OCI-LY7 (cell line): Measurements from ENCODE around the gene HIVEP3. TPM values are rescaled to one million over a fixed set of nuclear protein-coding genes. Genes with fewer than 3 reads are reported as not detected.

Experiments used
- BruUV-seq: library from RNA; stranded (reverse); fragments of 400-500 nt; replicated peaks from 2 replicates; lab custom pipeline; 2021; lab: Mats Ljungman, UMichigan
- CTCF ChIA-PET: fragments of 300-600 bp; sonication (Branson Sonifier 250); formaldehyde crosslinking; loops from one replicate; lab custom pipeline; 2022; ENCODE audit warnings: antibody characterized with exemption; ENCODE audit not compliant: unreplicated experiment; lab: Charles Lee
- POLR2A ChIA-PET: fragments of 300-600 bp; sonication (Branson Sonifier 250); formaldehyde crosslinking; loops from one replicate; lab custom pipeline; 2022; ENCODE audit warnings: antibody characterized with exemption; lab: Charles Lee
- DNase-seq: peaks from one replicate; pipeline ENCODE4 v3.0.0-alpha.2; 2015; ENCODE audit warnings: low spot score
- H2AFZ ChIP-seq: fragments of 200-600 bp; sonication (generic), shearing (Covaris generic); 2 replicates; pipeline ENCODE4 v1.6.1; 2014; ENCODE audit warnings: mild to moderate bottlenecking, antibody characterized with exemption, low read length, moderate library complexity
- H3K27ac ChIP-seq: fragments of 200-600 bp; sonication (generic); 2 replicates; pipeline ENCODE4 v1.5.1; 2014; ENCODE audit warnings: mixed run types, low read depth, mild to moderate bottlenecking, moderate library complexity, low read length, inconsistent platforms; ENCODE audit not compliant: poor library complexity, severe bottlenecking
- H3K36me3 ChIP-seq: fragments of 200-600 bp; sonication (generic); 2 replicates; pipeline ENCODE4 v1.6.1; 2014; ENCODE audit warnings: mild to moderate bottlenecking, antibody characterized with exemption, low read length, moderate library complexity, mixed read lengths; ENCODE audit not compliant: insufficient read depth
- H3K4me1 ChIP-seq: fragments of 200-600 bp; sonication (generic); 2 replicates; pipeline ENCODE4 v1.5.1; 2014; ENCODE audit warnings: mild to moderate bottlenecking, low read length; ENCODE audit not compliant: insufficient read depth, poor library complexity, severe bottlenecking
- H3K4me2 ChIP-seq: fragments of 200-600 bp; sonication (generic); 2 replicates; pipeline ENCODE4 v1.6.1; 2014; ENCODE audit warnings: mild to moderate bottlenecking, low read length
- H3K4me3 ChIP-seq: fragments of 200-600 bp; sonication (generic); 2 replicates; pipeline ENCODE4 v1.5.1; 2014; ENCODE audit warnings: mild to moderate bottlenecking, low read depth, low read length; ENCODE audit not compliant: poor library complexity, severe bottlenecking
- H3K79me2 ChIP-seq: fragments of 200-600 bp; sonication (generic); 2 replicates; pipeline ENCODE4 v1.6.1; 2016; ENCODE audit warnings: low read depth, mild to moderate bottlenecking, low read length, moderate library complexity, mixed read lengths; ENCODE audit not compliant: insufficient read depth
- H3K9me2 ChIP-seq: fragments of 200-600 bp; sonication (generic); 2 replicates; pipeline ENCODE4 v1.6.1; 2016; ENCODE audit warnings: mild to moderate bottlenecking, low read length, mixed read lengths; ENCODE audit not compliant: insufficient read depth
- H3K9me3 ChIP-seq: fragments of 200-600 bp; sonication (generic); 2 replicates; pipeline ENCODE4 v1.6.1; 2014; ENCODE audit warnings: mild to moderate bottlenecking, mixed run types, low read length, mixed read lengths
- H4K20me1 ChIP-seq: fragments of 200-600 bp; sonication (generic); 2 replicates; pipeline ENCODE4 v1.6.1; 2014; ENCODE audit warnings: mild to moderate bottlenecking, antibody characterized with exemption, low read length, moderate library complexity, mixed read lengths; ENCODE audit not compliant: insufficient read depth
- EZH2phosphoT487 ChIP-seq: fragments of 200-600 bp; sonication (generic); IDR thresholded peaks from 2 replicates; pipeline ENCODE4 v1.6.1; 2018; ENCODE audit warnings: low read depth, borderline replicate concordance, mild to moderate bottlenecking, mixed run types, antibody characterized with exemption, low read length, moderate library complexity, mixed read lengths
- intact Hi-C: fragments of 100-400 bp; cut with micrococcal nuclease; formaldehyde crosslinking; loops from one replicate; pipeline ENCODE4 v1.10.0; 2022; ENCODE audit not compliant: unreplicated experiment
- total RNA-seq, 2 experiments: library from RNA; depleted of rRNA in 1 of 2; stranded (reverse); fragments of >200 nt in 1 of 2; shearing (Covaris generic) in 1 of 2; gene quantifications; 2 replicates each; pipeline ENCODE4 v1.2.3, GENCODE V29; 2014 to 2022
- TF ChIP-seq, protein P1 (sequence below): fragments of 200-600 bp; sonication (generic); conservative IDR thresholded peaks from 2 replicates; pipeline ENCODE4 v1.5.1; 2014; ENCODE audit warnings: mild to moderate bottlenecking, antibody characterized with exemption, low read length, moderate library complexity, mixed read lengths

HIVEP3 gene
- total RNA-seq, 2 experiments from 2014 or later = 0.53 to 0.60 TPM

DNA sequence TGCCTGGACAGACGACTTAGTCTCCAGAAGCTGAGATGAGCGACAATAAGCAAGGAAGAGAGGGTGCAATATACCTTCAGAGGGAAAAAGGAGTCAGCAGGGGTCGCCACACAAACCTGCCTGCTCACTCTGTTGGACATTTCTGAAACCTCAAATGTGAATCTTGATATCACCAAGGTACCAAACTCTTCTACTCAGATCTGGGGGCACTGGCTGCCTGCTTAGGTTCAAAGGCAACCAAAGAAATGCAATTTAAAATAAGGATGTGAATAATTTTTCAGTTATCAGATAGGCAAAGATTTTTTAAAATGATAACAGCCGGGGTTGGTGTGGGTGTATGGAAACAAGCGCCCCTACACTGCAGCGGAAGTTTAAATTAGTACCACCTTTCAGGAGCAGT, 164.2 kb downstream of the HIVEP3 start:
- Histone ChIP-seq H3K36me3 (no peaks in the 10 kb centered on the region), H3K79me2 (no peaks in the 10 kb centered on the region), H3K4me2 (no peak overlapping the region), H3K9me2 (no peaks in the 10 kb centered on the region), H3K27ac (no peak overlapping the region), H2AFZ (no peak overlapping the region), H3K9me3 (no peaks in the 10 kb centered on the region), H4K20me1 (no peaks in the 10 kb centered on the region), H3K4me3 (no peak overlapping the region), H3K4me1 (peaks cover 44% of the 10 kb centered on the region)
- intact Hi-C loops = loop anchor here (5.0 to 10.0 kb wide), 3 partner anchors 48 to 180 kb away; no protein-coding TSS in a partner anchor
- ChIA-PET CTCF (no interaction called here), POLR2A (interaction anchor here (0.6 kb wide), 1 partner anchor 292 kb away, joined by 3 read pairs; no protein-coding TSS in a partner anchor)
- no TSS peak for BruUV-seq
- no peak for TF ChIP-seq EZH2phosphoT487
- TF ChIP-seq, protein P1, sequence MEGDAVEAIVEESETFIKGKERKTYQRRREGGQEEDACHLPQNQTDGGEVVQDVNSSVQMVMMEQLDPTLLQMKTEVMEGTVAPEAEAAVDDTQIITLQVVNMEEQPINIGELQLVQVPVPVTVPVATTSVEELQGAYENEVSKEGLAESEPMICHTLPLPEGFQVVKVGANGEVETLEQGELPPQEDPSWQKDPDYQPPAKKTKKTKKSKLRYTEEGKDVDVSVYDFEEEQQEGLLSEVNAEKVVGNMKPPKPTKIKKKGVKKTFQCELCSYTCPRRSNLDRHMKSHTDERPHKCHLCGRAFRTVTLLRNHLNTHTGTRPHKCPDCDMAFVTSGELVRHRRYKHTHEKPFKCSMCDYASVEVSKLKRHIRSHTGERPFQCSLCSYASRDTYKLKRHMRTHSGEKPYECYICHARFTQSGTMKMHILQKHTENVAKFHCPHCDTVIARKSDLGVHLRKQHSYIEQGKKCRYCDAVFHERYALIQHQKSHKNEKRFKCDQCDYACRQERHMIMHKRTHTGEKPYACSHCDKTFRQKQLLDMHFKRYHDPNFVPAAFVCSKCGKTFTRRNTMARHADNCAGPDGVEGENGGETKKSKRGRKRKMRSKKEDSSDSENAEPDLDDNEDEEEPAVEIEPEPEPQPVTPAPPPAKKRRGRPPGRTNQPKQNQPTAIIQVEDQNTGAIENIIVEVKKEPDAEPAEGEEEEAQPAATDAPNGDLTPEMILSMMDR = peak; percentile 80
- peak; percentile 51 for DNase-seq

DNA sequence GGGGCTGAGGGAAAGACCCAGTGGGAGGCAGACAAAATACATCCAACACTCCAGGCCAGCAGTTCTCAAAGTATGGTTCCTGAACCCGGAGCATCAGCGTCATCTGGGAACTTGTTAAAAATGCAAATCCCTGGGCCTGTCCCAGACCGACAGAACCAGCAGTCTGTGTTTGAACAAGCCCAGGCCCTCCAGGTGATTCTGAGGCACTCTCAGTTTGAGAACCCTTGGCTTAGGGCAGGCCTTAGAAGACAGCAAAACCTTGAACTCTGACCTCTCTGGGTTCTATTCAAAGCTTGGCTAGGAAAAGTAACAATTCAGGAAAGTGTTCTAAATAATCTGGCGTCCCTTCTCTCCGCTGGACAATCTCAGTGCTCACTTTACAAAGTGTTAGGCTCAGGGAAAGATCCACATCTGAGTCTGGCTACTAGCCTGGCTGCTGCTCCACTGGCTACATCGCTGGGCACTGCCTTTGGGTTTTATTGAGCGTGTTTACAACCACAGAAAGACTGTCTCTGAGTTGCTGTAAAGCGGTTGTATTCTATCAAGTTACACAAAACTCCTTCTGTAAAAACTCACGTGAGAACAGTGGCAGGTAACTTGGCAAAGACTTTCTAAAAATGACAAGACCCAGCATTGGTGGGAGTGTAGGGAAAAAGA, 166.1 kb downstream of the HIVEP3 start:
- Histone ChIP-seq H3K4me3 (no peak overlapping the region), H3K9me2 (no peaks in the 10 kb centered on the region), H3K9me3 (no peaks in the 10 kb centered on the region), H3K27ac (no peak overlapping the region), H3K4me2 (peak overlapping the region; percentile 59; the same call in 1 of the 2 replicates), H3K4me1 (peaks cover 46% of the 10 kb centered on the region), H3K79me2 (no peaks in the 10 kb centered on the region), H4K20me1 (no peaks in the 10 kb centered on the region), H2AFZ (no peak overlapping the region), H3K36me3 (no peaks in the 10 kb centered on the region)
- ChIA-PET POLR2A (no interaction called here), CTCF (no interaction called here)
- intact Hi-C loops = loop anchor here (5.0 to 10.0 kb wide), 3 partner anchors 50 to 178 kb away; no protein-coding TSS in a partner anchor
- TF ChIP-seq, protein P1 = no peak
- TF ChIP-seq EZH2phosphoT487 = no peak
- DNase-seq = no peak
- BruUV-seq = no TSS peak
